Ecto neural progenitor cell (in vitro differentiated cells): ENCODE measurements around the gene CFAP20DC.

Source experiments
- DNase-seq: peaks from one replicate; pipeline ENCODE4 v3.0.0-alpha.2; 2018; ENCODE audit warnings: low spot score

CFAP20DC gene

DNA sequence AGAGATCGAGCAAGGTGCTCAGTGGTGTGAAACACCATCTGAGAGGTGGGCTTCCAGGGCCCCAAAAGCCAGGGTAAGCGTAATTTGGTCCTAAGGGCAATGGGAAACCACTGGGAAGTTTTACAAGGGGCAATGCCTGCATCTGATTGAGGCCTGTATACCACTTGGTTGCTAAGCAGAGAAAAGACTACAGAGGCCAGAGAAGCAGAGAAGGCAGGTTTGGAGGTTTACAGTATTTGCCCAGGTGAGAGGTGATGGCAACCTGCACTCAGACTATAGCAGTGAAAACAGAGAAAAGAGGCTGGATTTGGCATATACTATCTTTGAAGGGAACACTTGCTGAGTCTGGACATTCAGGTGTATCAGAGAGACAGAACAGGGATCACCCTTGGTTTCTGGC is 249.8 kb downstream of the CFAP20DC start:
- DNase-seq: no peak

- DNase-seq: no peak
Measured at GRCh38 chr3:58799271-58799670, 250.6 kb downstream of the CFAP20DC start.

DNA sequence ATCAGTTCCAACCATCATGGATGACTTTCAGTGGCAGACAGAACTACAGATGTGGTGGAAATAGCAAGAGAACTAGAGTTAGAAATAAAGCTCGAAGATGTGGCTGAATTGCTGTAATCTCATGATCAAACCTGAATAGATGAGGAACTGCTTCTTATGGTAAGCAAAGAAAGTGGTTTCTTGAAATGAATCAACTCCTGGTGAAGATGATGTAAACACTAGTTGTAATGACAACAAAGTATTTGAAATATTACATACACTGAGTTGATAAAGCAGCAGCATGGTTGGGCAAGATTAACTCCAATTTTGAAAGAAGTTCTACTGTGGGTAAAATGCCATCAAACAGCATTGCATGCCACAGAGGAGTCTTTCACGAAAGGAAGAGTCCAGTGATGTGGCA is 251.5 kb downstream of the CFAP20DC start:
- no peak for DNase-seq

- no peak for DNase-seq
Measured at GRCh38 chr3:58794750-58795149, 255.1 kb downstream of the CFAP20DC start.

DNA sequence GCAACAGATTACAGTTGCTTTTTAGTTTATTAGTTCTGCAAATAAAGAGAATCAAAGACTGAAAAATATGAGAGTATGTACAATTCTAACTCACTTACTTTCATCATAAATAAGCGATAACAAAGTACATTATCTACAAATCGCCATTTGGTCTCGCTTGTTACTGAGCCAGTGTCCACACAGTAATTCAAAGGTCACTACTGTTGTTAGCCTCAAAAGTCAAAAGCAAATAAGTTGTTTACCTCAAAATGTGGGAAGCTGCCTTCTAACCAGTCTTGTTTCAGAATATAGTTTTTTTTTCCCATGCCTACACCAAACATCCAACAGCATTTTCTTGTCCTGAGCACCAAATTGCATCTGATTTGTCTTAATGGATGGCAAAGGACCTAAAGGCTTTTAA is 255.9 kb downstream of the CFAP20DC start:
- DNase-seq: no peak

DNA sequence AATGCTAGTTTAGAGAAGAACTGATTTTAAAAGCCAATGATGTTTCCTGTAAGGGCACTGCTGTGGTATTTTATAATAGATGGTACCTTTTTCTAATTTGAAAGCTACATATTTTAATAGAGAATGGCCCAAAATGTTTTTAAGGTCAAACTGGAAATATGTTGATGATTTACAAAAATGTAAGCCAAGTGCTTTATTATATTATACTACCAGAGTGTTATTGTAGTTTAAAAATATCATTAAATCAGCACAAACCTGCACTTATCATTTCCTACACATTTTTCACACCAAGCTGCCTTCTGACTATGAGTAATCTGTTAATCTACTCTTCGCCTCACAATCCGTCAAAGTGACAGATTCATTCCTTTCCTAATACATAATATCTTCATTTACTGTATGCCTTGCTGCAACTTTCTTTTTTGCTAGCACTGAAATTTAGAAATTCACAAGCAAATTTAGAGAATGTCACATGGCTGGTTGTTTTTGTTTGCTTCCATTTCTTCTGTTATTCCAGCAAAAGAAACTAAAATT is 256.8 kb downstream of the CFAP20DC start:
- no peak for DNase-seq

DNA sequence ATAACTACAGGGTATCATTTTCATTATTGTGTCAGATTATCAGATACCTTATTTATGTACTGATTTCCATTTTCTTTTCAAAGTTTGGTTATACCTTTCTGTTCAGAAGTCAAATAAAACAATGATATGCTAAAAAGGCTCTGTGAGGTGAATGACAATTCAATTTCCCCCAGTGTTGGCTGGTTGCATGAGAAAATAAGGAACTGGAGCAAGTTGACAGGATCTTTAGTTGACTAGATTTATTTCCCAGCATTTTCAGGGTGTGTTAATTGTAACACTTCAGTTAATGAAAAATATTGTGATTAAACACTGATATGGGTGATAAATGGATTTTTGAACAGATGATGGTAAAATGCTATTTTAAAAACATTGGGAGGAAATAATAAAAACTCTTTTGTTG is 260.4 kb downstream of the CFAP20DC start:
- DNase-seq: no peak

DNA sequence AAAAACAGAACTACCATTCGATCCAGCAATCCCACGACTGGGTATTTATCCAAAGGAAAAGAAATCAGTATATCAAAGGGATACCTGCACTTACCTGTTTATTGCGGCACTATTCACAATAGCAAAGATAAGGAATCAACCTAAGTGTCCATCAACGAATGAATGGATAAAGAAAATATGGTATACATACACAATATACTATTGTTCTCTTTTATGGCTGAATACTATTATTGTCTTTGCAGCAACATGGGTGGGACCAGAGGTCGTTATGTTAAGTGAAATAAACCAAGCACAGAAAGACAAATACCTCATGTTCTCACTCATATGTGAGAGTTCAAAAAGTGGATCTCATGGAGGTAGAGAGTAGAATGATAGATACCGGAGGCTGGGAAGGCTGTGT is 264.9 kb downstream of the CFAP20DC start:
- DNase-seq: no peak

GRCh38 chr3:58784425-58784824 is 265.4 kb downstream of the CFAP20DC start:
- no peak for DNase-seq

DNA sequence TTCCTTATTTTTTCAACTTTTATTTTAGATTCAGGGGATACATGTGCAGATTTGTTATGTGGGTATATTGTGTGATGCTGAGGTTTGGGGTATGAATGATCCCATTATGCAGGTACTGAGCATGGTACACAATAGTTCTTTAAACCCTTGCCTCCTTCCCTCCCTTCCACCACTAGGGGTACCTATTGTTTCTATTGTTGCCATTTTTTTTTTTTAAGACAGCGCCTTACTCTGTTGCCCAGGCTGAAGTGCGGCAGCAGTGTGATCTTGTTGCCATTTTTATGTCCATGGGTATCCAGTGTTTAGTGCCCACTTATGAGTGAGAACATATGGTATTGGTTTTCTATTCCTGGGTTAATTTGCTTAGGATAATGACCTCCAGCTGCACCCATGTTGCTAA is 266.0 kb downstream of the CFAP20DC start:
- DNase-seq: no peak

DNA sequence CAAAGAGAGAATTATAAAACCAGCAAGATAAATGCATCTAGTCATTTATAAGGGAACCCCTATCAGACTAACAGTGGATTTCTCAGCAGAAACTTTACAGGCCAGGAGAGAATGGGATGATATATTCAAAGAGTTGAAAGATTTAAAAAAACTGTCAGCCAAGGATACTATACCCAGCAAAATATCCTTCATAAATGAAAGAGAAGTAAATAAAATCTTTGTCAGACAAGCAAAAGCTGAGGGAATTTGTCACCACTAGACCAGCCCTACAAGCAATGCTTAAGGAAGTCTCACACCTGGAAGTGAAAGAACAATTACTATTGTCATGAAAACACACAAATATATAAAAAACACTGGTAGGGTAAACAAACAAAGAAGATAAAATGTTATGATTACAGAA is 269.9 kb downstream of the CFAP20DC start:
- DNase-seq: no peak

DNA sequence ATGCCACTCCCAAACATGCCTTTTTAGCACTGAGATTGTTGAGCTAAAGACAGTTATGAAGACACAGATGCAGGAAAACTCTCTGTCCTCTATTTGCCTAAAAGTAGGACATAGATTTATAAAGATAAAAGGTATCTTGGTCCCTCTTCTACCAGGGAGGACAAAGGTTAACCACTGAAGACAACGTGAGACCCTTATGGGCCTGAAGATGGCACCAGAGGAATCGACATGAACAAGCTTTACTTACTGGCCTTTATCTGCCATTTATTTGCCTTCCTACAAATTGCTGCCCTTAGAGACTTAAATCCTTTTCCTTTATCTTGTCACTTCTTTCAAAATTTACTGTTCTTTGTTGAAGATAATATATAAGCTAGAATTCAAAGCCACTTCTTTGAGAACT is 273.6 kb downstream of the CFAP20DC start:
- no peak for DNase-seq

GRCh38 chr3:58772462-58772861 is 277.4 kb downstream of the CFAP20DC start:
- no peak for DNase-seq

DNA sequence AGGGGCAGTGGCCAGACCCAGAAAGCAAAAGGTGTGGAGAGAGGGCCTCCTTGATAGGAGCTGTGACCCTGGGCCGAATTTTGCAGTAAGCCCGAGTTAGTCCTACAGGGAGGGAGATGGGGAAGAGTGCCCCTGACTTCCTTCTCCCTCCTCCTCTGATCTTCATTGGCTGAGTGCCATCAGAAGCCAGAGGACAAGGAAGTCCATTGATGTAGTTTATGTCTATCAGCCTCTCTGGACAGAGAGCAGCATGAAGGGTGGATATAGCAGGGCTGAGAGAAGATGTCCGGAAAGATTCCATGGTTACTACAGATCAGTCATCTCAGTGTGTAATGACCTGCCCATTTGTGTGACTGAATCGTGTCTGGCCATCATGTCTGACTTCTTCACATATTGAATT is 280.8 kb downstream of the CFAP20DC start:
- DNase-seq: no peak

GRCh38 chr3:58766587-58767282 is 283.1 kb downstream of the CFAP20DC start:
- no peak for DNase-seq

DNA sequence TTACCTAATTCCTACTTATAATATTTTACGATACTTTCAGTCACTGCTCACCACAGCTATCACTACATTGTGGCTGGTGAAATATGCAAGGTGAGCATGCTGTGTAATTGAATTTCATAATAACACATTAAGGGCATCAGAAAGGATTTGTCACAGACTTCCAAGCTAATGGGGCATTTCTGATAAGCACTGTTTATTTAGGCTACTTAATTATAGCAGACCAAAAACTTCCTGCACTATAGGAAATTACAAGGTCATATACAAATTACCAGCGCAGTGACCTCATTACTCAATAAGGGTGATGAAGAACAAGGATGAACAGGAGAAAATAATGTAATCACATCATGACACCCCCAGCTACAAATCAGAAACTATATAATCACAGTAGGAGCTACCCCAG is 294.7 kb downstream of the CFAP20DC start:
- no peak for DNase-seq

DNA sequence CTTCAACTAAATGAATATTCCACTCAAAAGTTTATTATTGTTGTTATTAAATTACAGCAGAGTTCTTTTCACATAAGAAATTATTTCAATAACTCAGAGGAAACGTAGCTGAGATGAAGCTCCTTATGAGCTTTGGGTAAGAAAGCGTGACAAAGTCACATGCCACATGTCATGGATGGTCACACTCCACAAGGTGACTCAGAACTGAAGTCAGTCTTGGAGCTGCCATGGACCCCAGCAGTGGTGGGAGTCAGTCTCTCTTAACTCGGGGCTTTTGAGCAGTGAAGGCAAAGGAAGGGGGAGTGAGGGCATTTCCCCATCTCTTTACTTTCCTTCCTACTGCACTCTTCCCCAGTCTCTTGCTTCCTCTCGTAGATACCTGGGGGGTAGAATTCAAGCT is 295.8 kb downstream of the CFAP20DC start:
- no peak for DNase-seq

- no peak for DNase-seq
Measured at GRCh38 chr3:58751882-58752567, 297.8 kb downstream of the CFAP20DC start.

DNA sequence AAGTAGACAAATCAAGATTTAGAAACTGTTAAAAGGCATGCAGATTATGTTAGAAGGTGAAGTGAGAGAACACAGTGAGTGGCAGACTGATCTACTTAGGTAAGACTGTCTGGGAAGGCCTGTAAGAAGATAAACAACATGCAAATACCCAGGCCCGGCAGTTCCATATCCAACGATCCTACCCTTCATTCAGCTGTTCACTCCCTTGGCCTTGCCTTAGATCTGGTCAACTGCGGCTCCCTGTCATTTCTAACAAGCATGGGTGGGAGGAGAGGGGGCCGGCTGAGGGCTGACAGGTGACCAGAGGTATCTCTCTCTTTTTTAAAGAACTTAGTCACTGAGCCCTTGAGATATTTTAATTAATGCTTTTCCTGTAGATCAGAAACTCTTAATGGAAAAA is 298.6 kb downstream of the CFAP20DC start:
- no peak for DNase-seq

DNA sequence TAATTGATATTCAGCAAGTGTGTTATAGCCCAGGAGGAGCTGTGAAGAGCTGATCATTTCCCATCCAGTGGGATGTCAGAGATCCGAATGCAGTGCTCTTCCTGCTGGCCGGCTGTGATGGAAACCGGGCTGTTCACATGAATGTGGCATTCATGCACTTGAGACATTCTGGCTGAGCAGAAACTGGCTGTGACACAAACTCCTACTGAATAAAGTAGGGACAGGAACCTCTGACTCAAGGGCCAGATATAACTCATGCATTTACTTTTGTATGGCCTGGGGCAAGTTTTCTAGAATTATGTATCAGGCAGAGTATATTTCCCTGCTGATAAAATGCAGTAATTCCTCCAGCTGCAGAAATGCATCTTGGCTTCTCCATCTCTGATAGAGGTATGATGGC is 299.9 kb downstream of the CFAP20DC start:
- no peak for DNase-seq

GRCh38 chr3:58748024-58748423 is 301.8 kb downstream of the CFAP20DC start:
- no peak for DNase-seq

- DNase-seq: no peak
Measured at GRCh38 chr3:58746758-58747157, 303.1 kb downstream of the CFAP20DC start.

- DNase-seq: no peak
Measured at GRCh38 chr3:58743296-58743695, 306.5 kb downstream of the CFAP20DC start.

GRCh38 chr3:58742239-58742638 is 307.6 kb downstream of the CFAP20DC start:
- DNase-seq: no peak
